Stimulated activated naive CD8-positive, alpha-beta T cell treated with anti-CD3 and anti-CD28 coated beads, Interleukin-15, Interleukin-2, amounts not matched to agents 100 U/mL and 50 U/mL, for 24 hours (primary cell): Measurements from ENCODE around the gene LFNG.
"Not testable (repeated sequence)": the region's sequence is repeated elsewhere in the genome, so short reads cannot be mapped to it uniquely, and the experiment has no call there.

Experiments used
- ATAC-seq: fragments of 150-1000 bp; cut with Tn5 transposase; one replicate; pipeline ENCODE4 v1.10.0; 2021
- DNase-seq: peaks from one replicate; pipeline ENCODE4 v3.0.0; 2021

The LFNG gene

DNA sequence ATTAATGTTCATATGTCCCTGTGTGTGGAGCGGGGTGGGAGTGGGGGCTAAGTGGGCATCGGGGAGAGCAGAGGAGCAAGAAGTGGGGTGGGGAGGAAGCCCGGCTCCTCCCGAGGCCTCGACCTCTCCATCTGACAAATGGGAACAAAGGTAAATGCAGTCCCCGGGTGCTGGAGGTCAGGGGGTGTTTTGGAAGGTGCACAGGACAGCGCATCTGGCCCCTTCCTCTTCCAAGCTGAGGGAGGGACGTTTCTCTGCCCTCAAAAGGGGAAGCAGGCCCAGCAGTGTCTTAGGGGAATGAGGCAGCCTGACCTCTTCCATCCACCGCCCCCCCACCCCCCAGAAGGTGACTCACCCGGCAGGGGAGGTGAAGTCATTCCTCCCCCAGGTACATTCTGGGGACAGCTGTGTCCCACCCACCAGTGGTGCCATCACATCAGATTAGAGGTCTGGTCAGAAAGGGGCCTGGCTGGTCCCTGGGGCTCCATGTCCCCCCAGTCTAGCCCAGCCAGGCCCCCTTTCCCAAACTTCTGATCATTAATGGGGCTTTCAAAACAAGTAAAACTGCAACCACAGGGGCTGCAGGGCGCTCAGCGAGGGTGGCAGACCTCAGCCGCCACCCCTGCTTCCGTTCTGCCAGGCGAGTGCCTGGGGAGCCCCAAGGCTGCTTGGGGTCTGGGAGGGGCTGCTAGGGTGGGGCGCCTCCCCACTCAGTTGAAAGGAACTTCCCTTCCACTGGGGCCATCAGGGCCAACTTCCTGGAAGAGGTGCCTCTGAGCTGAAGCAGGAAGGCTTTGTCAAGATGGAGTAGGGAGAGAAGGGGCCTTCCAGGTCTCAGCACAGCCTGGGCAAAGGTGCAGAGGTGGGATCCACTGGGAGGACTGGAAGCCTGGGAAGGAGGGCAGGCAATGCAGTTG lies 10.8 kb downstream of the LFNG start:
- peak; percentile 84 for DNase-seq

DNA sequence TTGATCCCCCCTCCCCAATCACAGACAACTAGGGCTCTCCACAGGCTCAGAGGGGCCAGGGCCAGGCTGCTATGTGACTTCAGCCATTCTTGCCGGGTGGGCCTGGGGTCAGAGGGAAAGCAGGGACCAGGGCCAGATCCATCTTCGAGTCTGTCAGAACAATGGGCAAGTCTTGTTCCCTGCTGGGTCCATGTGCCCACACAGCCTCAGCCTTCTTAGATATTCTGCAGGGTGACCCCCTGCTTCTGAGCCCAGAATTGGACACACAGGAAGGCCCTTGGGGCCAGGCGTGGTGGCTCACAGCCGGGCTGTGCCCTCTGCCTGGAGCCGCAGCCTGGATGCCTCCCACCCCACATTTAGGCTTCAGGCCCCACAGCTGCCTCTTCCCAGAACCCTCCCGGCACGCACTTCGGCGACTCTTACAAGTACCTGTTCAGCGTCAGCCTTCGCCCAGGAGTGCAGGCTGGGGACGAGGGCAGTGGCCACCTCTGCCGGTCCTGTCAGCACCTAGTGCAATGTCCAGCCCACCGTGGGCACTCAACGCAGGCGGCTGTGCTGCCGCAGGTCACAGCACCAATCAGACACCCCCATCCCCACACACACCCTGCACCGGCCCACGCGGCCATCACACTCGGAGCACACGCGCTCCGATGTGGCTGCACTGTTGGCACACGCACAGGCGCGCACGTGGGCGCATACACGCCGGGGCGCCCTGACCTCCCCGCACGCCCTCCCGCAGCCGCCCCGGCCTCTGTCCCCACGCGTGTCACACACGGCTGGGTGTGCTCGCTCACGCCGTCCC lies 11.6 kb downstream of the LFNG start:
- not testable (repeated sequence) for ATAC-seq, DNase-seq

More for the DNA sequence above, 10.8 kb downstream of the LFNG start:
- peak; percentile 66 for ATAC-seq

DNA sequence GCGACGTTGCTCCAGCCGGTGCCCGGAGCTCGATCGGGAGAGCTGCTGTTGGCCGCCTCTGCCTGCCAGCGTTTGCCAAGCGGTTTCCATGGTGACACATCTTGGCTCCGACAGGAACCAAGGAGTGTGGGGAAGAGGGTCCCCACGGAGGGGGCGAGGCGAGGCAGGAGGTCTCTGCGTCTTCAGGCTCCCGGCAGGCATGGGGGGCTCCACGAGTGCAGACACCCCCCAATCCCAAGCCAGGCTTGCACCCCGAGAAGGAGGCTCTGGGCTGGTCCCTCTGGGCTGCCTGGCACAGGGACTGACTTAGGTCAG lies 12.2 kb downstream of the LFNG start:
- ATAC-seq, DNase-seq: not testable (repeated sequence)

- ATAC-seq, DNase-seq: not testable (repeated sequence)
Observed at GRCh38 chr7:2532199-2532772, 12.7 kb downstream of the LFNG start.

DNA sequence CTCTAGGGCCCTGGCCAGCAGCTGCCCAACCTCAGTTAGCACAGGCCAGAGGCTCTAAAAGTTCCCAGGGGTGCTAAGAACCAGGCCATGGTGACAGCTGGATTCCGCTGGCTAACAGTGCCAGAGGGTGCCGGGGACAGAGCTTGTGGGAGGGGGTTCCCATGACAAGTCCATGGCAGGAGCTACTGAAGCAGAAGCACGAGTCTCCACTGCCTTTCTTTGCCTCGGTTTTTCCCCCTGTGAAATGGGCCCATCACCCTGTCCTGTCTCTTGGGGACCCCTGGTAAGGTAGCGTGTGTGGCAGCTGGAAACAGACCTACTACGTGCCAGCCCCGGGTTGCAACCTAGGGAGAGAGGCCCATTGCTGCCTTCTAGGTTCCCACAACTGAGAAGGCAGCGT lies 13.2 kb downstream of the LFNG start:
- DNase-seq, ATAC-seq: not testable (repeated sequence)

GRCh38 chr7:2533566-2533965 lies 14.0 kb downstream of the LFNG start:
- DNase-seq, ATAC-seq: not testable (repeated sequence)

- ATAC-seq, DNase-seq: not testable (repeated sequence)
Observed at GRCh38 chr7:2534214-2534613, 14.6 kb downstream of the LFNG start.

DNA sequence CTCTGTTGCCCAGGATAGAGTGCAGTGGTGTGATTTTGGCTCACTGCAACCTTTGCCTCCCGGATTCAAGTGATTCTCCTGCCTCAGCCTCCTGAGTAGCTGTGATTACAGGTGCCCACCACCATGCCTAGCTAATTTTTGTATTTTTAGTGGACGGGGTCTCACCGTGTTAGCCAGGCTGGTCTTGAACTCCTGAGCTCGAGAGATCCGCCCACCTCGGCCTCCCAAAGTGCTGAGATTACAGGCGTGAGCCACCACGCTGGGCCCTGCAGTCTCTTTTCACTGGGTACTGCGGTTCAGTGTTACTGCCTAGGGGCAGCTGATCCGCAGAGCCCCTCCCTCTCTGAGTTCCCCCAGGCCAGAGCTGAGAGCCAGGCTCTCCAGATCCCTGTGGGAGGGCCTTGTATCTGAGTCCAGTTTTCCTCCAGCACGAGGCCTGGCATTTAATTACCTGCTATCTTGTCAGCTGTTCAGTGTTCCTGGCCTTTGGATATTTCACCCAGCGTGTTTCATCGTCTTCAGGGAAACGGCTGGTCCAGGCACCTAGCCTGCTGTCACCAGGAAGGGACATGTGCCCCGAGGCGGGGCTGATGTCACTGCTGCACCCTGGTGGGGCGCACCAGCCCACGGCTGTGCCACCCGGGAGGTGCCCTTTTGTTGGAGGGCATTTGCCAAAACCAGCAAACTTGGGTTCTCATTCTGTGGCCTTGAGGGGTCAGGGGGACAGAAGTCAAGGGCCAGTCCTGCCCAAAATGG lies 16.5 kb downstream of the LFNG start:
- DNase-seq, ATAC-seq: not testable (repeated sequence)

DNA sequence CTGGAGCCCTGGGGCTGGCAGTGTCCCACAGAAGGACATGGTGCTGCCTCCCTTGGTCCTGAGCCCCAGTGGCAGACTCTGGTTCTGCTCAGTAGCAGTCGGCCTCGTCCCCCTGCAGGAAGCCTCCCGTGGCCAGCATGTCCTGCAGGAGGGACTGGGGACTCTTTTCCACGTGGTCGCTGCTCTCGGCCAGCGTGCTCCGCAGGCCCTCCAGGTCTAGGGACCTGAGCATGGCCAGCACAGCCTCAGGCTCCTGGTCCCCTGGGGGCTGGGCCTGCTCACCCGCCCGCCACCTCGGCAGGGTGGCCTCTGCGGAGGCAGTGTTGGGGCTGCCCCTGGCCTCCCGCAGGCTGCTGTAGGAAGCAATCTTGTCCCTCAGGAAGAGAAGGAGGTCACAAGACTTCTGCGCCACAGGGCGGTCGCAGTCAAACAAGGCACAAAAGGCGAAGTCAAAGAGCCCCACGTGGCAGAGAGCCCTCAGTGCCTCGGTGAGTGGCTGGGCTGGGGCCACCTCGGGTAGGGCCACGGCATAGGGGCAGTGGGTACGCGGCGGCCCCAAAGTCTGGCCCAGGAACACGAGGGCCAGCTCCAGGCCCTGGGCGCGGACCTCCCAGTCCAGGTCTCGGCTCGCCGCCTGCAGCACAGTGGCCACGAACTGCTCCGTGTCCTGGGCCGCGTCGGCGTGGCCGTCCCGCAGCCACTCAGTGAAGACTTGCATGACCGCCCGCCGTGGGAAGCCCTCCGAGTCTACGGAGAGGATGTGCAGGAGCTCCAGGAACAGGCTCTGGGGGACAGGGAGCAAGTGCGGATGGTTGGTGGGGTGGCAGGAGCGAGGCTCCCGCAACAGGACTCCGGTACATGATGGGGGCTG lies 18.6 kb downstream of the LFNG start:
- no peak for DNase-seq
- ATAC-seq, result no peak

DNA sequence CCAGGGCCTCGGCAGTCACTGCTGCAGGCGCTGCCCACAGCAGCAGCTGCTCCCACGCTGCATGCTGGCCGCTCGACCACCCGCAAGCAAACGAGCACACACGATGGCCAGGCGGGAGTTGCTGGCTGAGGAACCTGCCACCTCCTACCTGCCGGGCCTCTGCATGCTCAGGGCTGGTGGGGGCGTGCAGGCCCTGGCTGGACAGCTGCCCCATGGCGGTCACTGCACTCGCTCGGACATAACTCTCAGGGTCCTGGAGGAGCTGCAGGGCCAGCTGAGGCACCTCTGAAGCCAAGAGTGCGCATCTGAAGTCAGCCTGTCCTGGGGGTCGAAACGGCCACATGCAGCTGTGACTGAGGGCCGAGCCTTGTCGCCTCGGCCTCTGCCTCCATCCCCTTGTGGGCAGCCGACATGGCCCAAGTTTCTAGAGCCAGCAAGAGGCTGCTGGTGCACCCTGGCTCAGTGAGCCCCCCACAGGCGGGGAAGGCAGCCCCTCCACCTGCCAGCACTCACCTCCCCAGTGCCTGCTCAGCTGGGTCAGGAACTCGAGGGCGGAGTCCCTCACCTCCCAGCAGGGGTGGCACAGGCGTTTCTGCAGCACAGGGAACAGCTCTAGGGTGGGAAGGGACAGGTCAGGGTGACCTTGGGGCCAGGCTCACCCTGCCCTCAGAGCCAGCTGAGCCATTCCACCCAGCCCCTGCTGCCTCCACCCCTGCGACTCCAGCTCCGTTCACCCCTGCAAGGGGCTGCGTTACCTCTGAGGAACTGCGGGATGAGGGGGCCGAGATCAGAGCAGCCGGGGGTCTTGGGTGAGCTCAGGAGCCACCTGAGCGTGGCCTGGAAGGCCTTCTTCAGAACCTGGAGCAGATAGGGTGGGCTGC lies 19.7 kb downstream of the LFNG start:
- DNase-seq, result no peak
- ATAC-seq, result no peak

DNA sequence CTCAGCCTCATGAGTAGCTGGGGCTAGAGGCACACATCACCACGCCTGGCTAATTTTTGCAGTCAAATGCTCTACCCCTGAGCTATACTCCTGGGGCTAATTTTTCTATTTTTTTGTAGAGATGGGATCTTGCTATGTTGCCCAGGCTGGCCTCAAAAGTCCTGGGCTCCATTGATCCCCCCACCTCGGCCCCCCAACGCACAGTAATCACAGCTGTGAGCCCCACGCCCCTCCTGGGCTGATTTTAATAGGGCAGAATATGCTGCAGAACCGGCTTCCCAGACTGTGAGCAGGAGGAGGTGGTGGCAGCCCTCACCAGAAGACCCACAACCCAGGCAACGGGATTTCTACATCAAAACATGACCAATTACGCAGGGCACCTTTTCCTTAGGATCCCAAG lies 20.6 kb downstream of the LFNG start:
- no peak for DNase-seq
- no peak for ATAC-seq

- no peak for ATAC-seq
- no peak for DNase-seq
Observed at GRCh38 chr7:2540641-2541051, 21.1 kb downstream of the LFNG start.

GRCh38 chr7:2541291-2542010 lies 21.9 kb downstream of the LFNG start:
- DNase-seq (no peak), ATAC-seq (no peak)

DNA sequence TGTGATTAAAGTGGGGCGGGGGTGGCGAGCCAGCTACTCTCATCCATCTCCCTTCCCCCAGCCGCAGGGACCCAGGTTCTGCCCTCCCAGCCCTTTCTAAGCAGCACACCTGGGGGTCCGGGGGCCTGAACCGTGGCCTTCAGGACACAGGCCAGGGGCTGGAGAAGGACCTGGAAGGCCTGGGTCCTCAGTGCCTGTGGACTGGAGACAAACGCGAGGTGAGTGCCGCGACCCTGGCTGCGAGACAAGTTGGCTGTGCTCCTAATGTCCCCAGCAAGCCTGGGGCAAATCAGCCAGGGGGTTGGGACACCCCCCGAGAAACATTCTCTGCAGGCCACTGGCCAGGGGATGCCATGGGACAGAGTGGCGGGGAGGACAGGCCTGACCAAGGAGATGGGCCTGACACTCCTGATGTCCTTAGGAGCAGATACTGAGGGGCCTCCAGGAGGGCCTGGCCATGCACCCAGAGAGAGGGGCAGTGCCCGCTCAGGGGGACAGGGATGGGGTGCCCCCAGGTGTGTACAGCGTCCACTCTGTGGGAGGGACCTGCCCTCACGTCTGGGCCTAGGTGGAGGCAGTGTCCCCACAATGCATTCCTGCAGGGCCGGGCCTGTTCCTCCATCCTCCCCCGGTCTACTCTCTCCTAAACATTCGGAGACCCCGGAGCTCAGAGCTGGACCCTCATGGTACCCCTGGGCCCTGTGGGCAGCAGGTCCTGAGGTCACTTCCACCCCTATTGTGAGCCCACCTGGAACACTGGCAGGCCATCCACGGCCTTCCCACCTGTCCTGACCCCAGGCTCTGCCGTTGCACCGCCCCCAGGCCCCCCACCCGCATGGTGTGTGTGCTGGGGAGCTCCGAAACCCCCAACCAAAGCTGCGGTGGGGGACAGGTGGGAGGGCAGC lies 22.7 kb downstream of the LFNG start:
- no peak for ATAC-seq

DNA sequence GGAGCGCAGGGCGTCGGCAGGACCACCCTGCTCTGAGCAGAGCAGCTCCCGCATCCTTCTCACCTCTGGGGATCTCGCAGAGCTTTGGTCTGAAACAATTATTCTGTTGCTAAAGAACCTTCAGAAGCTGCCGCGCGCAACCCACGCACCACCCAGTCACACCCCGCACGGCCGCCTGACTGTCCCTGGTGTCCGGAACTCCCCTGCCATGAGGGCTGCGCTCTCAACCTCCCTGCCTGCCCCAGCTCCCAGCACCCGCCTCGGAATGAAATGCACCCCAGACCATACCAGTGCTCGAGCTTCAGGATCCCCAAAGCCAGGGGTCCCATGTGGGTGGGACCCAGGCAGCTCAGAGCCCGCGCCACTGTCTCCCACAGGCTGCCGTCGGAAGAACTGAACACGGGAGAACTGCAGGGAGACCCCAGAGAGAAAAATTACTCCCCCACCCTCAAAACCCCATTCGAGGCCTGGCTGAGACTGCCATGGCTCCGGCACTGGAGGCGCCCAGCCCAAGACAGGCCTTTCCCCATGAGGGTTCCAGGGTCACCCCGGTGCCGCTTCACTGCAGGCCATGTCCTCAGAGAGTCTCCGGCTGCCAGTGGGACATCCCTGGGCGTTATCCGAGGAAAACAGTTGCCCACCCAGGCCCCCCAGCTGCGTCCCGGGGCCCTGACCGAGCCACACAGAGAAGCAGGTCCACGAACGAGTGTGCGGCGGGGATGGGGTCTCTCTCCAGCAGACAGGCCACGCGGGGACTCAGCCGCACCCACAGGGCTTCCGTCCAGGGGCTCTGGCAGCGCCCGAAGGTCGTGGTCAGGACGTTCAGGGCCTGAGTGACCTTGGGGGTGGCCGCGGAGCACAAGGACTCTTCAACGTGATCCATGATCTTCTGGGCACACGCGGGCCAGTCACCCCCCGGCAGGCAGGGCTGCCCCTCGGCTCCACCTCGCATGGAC lies 23.6 kb downstream of the LFNG start:
- no peak for DNase-seq
- ATAC-seq, result no peak

More for the DNA sequence above, 22.7 kb downstream of the LFNG start:
- no peak for DNase-seq

DNA sequence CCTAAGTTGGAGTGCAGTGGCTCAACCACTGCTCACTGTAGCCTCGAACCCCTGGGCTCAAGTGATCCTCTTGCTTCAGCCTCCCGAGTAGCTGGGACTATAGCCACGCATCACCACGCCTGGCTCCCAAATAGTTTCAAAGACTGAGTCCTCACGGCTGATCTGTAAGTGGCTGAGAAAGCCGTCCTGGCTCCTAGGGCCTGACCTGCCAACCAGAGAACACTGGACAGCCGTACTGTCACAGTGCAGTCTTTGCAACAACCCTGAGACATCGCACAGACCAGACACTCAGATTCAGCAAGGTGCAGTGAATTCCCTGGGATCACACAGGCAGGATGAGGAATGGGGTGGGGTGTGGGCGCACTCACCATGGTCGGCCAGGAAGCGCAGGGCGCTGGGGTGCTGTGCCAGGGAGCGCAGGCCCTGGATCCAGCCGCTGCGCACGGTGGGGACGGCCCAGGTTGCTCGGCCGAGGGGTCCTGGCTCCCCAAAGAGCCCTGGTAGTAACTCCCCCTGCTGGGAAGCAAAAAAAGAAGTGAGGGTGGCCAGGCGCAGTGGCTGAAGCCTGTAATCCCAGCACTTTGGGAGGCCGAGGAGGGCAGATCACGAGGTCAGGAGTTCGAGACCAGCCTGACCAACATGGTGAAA lies 25.1 kb downstream of the LFNG start:
- DNase-seq, result no peak
- no peak for ATAC-seq
